Right atrium auricular region (tissue), 2 donors: Measurements from ENCODE around the gene PPP6R1. TPM values are rescaled to one million over a fixed set of nuclear protein-coding genes. Genes with fewer than 3 reads are reported as not detected.

Source experiments
- DNase-seq: peaks from one replicate; pipeline ENCODE4 v3.0.0-alpha.2; 2019; ENCODE audit warnings: low spot score
- H3K27ac ChIP-seq, 2 donors: fragments of 200-600 bp; sonication (generic); 1 replicate in 1 of 2; 2 replicates in 1 of 2; pipeline ENCODE4 v1.5.1; 2016 to 2019
- H3K27me3 ChIP-seq, 2 donors: fragments of 200-600 bp; sonication (generic); one replicate each; pipeline versions ENCODE4 v1.5.1 to v1.6.0; 2017 to 2019
- H3K36me3 ChIP-seq: fragments of 200-600 bp; sonication (generic); one replicate; pipeline ENCODE4 v1.5.1; 2016
- H3K4me1 ChIP-seq, 2 donors: fragments of 200-600 bp; sonication (generic); one replicate each; pipeline versions ENCODE4 v1.5.1 to v1.6.0; 2017 to 2019
- H3K4me3 ChIP-seq, 2 donors: fragments of 200-600 bp; sonication (generic); 1 replicate in 1 of 2; 2 replicates in 1 of 2; pipeline ENCODE4 v1.5.1; 2017 to 2019; ENCODE audit warnings: mild to moderate bottlenecking in 1 of 2, moderate library complexity in 1 of 2
- H3K9me3 ChIP-seq, 2 donors: fragments of 200-600 bp; sonication (generic); one replicate each; pipeline ENCODE4 v1.5.1; 2019
- total RNA-seq, 2 donors: library from RNA; depleted of rRNA; stranded (reverse); fragments of >200 nt; gene quantifications; one replicate each; pipeline ENCODE4 v1.1.0, GENCODE V29; 2016
- TF ChIP-seq, protein P1 (sequence below), 2 donors: fragments of 200-600 bp; sonication (generic); IDR thresholded peaks; one replicate each; pipeline ENCODE4 v1.5.1; 2019; ENCODE audit warnings: antibody characterized with exemption in 2 of 2

Gene PPP6R1
- total RNA-seq, 2 donors from 2014 or later, result 28.7 to 35.5 TPM

GRCh38 chr19:55245236-55245904 is 13.4 kb downstream of the PPP6R1 start:
- H3K9me3 ChIP-seq, result no peaks in the 10 kb centered on the region
- DNase-seq, result no peak
- H3K4me3 ChIP-seq, result no peak overlapping the region
- TF ChIP-seq, protein P1, sequence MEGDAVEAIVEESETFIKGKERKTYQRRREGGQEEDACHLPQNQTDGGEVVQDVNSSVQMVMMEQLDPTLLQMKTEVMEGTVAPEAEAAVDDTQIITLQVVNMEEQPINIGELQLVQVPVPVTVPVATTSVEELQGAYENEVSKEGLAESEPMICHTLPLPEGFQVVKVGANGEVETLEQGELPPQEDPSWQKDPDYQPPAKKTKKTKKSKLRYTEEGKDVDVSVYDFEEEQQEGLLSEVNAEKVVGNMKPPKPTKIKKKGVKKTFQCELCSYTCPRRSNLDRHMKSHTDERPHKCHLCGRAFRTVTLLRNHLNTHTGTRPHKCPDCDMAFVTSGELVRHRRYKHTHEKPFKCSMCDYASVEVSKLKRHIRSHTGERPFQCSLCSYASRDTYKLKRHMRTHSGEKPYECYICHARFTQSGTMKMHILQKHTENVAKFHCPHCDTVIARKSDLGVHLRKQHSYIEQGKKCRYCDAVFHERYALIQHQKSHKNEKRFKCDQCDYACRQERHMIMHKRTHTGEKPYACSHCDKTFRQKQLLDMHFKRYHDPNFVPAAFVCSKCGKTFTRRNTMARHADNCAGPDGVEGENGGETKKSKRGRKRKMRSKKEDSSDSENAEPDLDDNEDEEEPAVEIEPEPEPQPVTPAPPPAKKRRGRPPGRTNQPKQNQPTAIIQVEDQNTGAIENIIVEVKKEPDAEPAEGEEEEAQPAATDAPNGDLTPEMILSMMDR (IDR thresholded peaks at IDR 0.05), result no peak
- H3K27me3 ChIP-seq, result no peaks in the 10 kb centered on the region
- H3K4me1 ChIP-seq, result peaks cover 0 to 24% of the 10 kb centered on the region in 2 donors
- peaks cover 63% of the 10 kb centered on the region for H3K36me3 ChIP-seq
- H3K27ac ChIP-seq, result no peak overlapping the region

GRCh38 chr19:55244004-55244680 is 14.7 kb downstream of the PPP6R1 start:
- no peak for DNase-seq
- Histone ChIP-seq H3K9me3 (no peaks in the 10 kb centered on the region), H3K27ac (no peak overlapping the region), H3K4me1 (peaks cover 0 to 22% of the 10 kb centered on the region in 2 donors), H3K27me3 (no peaks in the 10 kb centered on the region), H3K4me3 (no peak overlapping the region), H3K36me3 (peaks cover 75% of the 10 kb centered on the region)
- TF ChIP-seq, protein P1 (IDR thresholded peaks at IDR 0.05), result no peak

- no peak for DNase-seq
- peaks cover 0 to 6% of the 10 kb centered on the region in 2 donors for H3K4me1 ChIP-seq
- H3K4me3 ChIP-seq, result no peak overlapping the region
- no peak overlapping the region for H3K27ac ChIP-seq
- TF ChIP-seq, protein P1 (IDR thresholded peaks at IDR 0.05), result no peak
- peaks cover 92% of the 10 kb centered on the region for H3K36me3 ChIP-seq
- no peaks in the 10 kb centered on the region for H3K27me3 ChIP-seq
- no peaks in the 10 kb centered on the region for H3K9me3 ChIP-seq
Measured at GRCh38 chr19:55242517-55242916, 16.3 kb downstream of the PPP6R1 start.

GRCh38 chr19:55241935-55242464 is 16.8 kb downstream of the PPP6R1 start:
- TF ChIP-seq, protein P1 (IDR thresholded peaks at IDR 0.05), result no peak

GRCh38 chr19:55241143-55241934 is 17.5 kb downstream of the PPP6R1 start:
- TF ChIP-seq, protein P1 (IDR thresholded peaks at IDR 0.05), result no peak
- no peaks in the 10 kb centered on the region for H3K27me3 ChIP-seq
- H3K9me3 ChIP-seq, result no peaks in the 10 kb centered on the region
- no peaks in the 10 kb centered on the region for H3K4me1 ChIP-seq
- DNase-seq, result no peak
- H3K4me3 ChIP-seq, result no peak overlapping the region
- H3K27ac ChIP-seq, result no peak overlapping the region
- peaks cover 99% of the 10 kb centered on the region for H3K36me3 ChIP-seq

More at GRCh38 chr19:55241935-55242464, 16.8 kb downstream of the PPP6R1 start:
- no peaks in the 10 kb centered on the region for H3K9me3 ChIP-seq
- H3K27ac ChIP-seq, result no peak overlapping the region
- no peak overlapping the region for H3K4me3 ChIP-seq
- no peak for DNase-seq
- H3K36me3 ChIP-seq, result peaks cover 97% of the 10 kb centered on the region
- no peaks in the 10 kb centered on the region for H3K27me3 ChIP-seq
- peaks cover 0 to under 1% of the 10 kb centered on the region in 2 donors for H3K4me1 ChIP-seq
